BE2C (cell line): ENCODE results near the gene SLC22A4.

Experiments
- DNase-seq: peaks from one replicate; pipeline ENCODE4 v3.0.0-alpha.2; 2020
- H3K27me3 ChIP-seq: fragments of 250-450 bp; sonication (Bioruptor Pico); 2 replicates; pipeline ENCODE4 v1.5.1; 2020; ENCODE audit warnings: mild to moderate bottlenecking
- H3K36me3 ChIP-seq: fragments of 250-450 bp; sonication (Bioruptor Pico); 2 replicates; pipeline ENCODE4 v1.5.1; 2020; ENCODE audit warnings: mild to moderate bottlenecking
- H3K4me1 ChIP-seq: fragments of 250-450 bp; sonication (Bioruptor Pico); 2 replicates; pipeline ENCODE4 v1.5.1; 2020
- H3K4me3 ChIP-seq: 2 replicates; pipeline ENCODE4 v1.5.1; 2011; ENCODE audit warnings: low read depth, low read length
- H3K9me3 ChIP-seq: fragments of 250-450 bp; sonication (Bioruptor Pico); 2 replicates; pipeline ENCODE4 v1.5.1; 2020
- CTCF ChIP-seq: IDR thresholded peaks from 2 replicates; pipeline ENCODE4 v1.5.1; 2012; ENCODE audit warnings: mild to moderate bottlenecking, low read depth, low read length

Gene SLC22A4

GRCh38 chr5:132279801-132280200 is 14.4 kb upstream of the SLC22A4 start:
- TF ChIP-seq CTCF: no peak
- no peaks in the 10 kb centered on the region for H3K9me3 ChIP-seq

GRCh38 chr5:132280371-132281240 is 13.6 kb upstream of the SLC22A4 start:
- no peak for TF ChIP-seq CTCF
- H3K27me3 ChIP-seq: no peaks in the 10 kb centered on the region
- no peaks in the 10 kb centered on the region for H3K9me3 ChIP-seq
- H3K36me3 ChIP-seq: no peaks in the 10 kb centered on the region
- DNase-seq: no peak
- H3K4me1 ChIP-seq: peaks cover 30% of the 10 kb centered on the region
- H3K4me3 ChIP-seq: no peak overlapping the region

More at GRCh38 chr5:132279801-132280200, 14.4 kb upstream of the SLC22A4 start:
- Histone ChIP-seq H3K36me3 (no peaks in the 10 kb centered on the region), H3K4me3 (no peak overlapping the region), H3K27me3 (no peaks in the 10 kb centered on the region), H3K4me1 (peaks cover 30% of the 10 kb centered on the region)
- DNase-seq: no peak

GRCh38 chr5:132281856-132282614 is 12.2 kb upstream of the SLC22A4 start:
- peak; percentile 82 for DNase-seq
- no peak overlapping the region for H3K4me3 ChIP-seq
- no peaks in the 10 kb centered on the region for H3K9me3 ChIP-seq
- peak; percentile 63 for TF ChIP-seq CTCF
- no peaks in the 10 kb centered on the region for H3K27me3 ChIP-seq
- H3K4me1 ChIP-seq: peaks cover 30% of the 10 kb centered on the region
- no peaks in the 10 kb centered on the region for H3K36me3 ChIP-seq

- TF ChIP-seq CTCF: peak; percentile 85
- no peaks in the 10 kb centered on the region for H3K9me3 ChIP-seq
- no peaks in the 10 kb centered on the region for H3K36me3 ChIP-seq
- peak; percentile 78 for DNase-seq
- peaks cover 27% of the 10 kb centered on the region for H3K4me1 ChIP-seq
- H3K27me3 ChIP-seq: no peaks in the 10 kb centered on the region
- no peak overlapping the region for H3K4me3 ChIP-seq
These were observed 10.7 kb upstream of the SLC22A4 start for GRCh38 chr5:132283423-132284043.

- H3K27me3 ChIP-seq: no peaks in the 10 kb centered on the region
- no peak overlapping the region for H3K4me3 ChIP-seq
- DNase-seq: no peak
- no peaks in the 10 kb centered on the region for H3K9me3 ChIP-seq
- H3K36me3 ChIP-seq: no peaks in the 10 kb centered on the region
- H3K4me1 ChIP-seq: peaks cover 5% of the 10 kb centered on the region
- no peak for TF ChIP-seq CTCF
These were observed 5.1 kb upstream of the SLC22A4 start for GRCh38 chr5:132289097-132289496.
